Measurements from ENCODE around the gene GALK1. TPM values are rescaled to one million over a fixed set of nuclear protein-coding genes. Genes with fewer than 3 reads are reported as not detected.

GALK1 gene
- total and polyA plus RNA-seq, 2 of the 13 experiments (the other 11 are each of a cell fraction or from before 2014, with no cell fraction given) = 59.9 to 93.6 TPM

GRCh38 chr17:75785016-75785890 lies 20.3 kb upstream of the GALK1 start (continued):
- TF ChIP-seq MYNN (CRISPR knock-in tag; IDR thresholded peaks at IDR 0.05; ENCODE audit: low read depth) (no peak), ZNF326 (CRISPR knock-in tag; IDR thresholded peaks at IDR 0.05; ENCODE audit: borderline replicate concordance) (no peak), DR1 (CRISPR knock-in tag; IDR thresholded peaks at IDR 0.05) (peak; percentile 61), GABPB1 (CRISPR knock-in tag; IDR thresholded peaks at IDR 0.05) (peak; percentile 68; the same call in 1 of the 2 replicates), KLF6 (CRISPR knock-in tag; IDR thresholded peaks at IDR 0.05) (peak; percentile 69), HNRNPLL (IDR thresholded peaks at IDR 0.05; ENCODE audit: low read depth, low read length, poor library complexity, severe bottlenecking) (peak; percentile 51), ZNF615 (CRISPR knock-in tag; IDR thresholded peaks at IDR 0.05; ENCODE audit: borderline replicate concordance) (peak; percentile 77; the same call in 1 of the 2 replicates), PBX2 (CRISPR knock-in tag; IDR thresholded peaks at IDR 0.05) (no peak), KLF16 (CRISPR knock-in tag; IDR thresholded peaks at IDR 0.05) (peak in 1 of 2 experiments; percentile 54; a peak in 1 of 4 replicates), IKZF5 (CRISPR knock-in tag; IDR thresholded peaks at IDR 0.05) (0 out of 2 replicates have a peak, but pooled peaks have one; percentile 41), ZNF549 (CRISPR knock-in tag; IDR thresholded peaks at IDR 0.05) (no peak), ZNF556 (CRISPR knock-in tag; IDR thresholded peaks at IDR 0.05; ENCODE audit: borderline replicate concordance) (peak; percentile 73; the same call in 1 of the 2 replicates), ZFY (CRISPR knock-in tag; IDR thresholded peaks at IDR 0.05) (peak; percentile 93), ZNF10 (CRISPR knock-in tag; IDR thresholded peaks at IDR 0.05; ENCODE audit: borderline replicate concordance, low read depth) (peak; percentile 49; the same call in 1 of the 2 replicates), SP2 (CRISPR knock-in tag; IDR thresholded peaks at IDR 0.05) (no peak), KDM5A (IDR thresholded peaks at IDR 0.05; ENCODE audit: borderline replicate concordance, low read length) (no peak; the same call in 1 of the 2 replicates), THAP8 (CRISPR knock-in tag; IDR thresholded peaks at IDR 0.05; ENCODE audit: borderline replicate concordance) (0 out of 2 replicates have a peak, but pooled peaks have one; percentile 54), GATA4 (IDR thresholded peaks at IDR 0.05; ENCODE audit: borderline replicate concordance, low read depth) (no peak; the same call in 1 of the 2 replicates), TAF1 (CRISPR knock-in tag; IDR thresholded peaks at IDR 0.05) (peak; percentile 82), ZNF276 (CRISPR knock-in tag; IDR thresholded peaks at IDR 0.05; ENCODE audit: low read depth) (peak; percentile 94)
- TF ChIP-seq, protein P1, sequence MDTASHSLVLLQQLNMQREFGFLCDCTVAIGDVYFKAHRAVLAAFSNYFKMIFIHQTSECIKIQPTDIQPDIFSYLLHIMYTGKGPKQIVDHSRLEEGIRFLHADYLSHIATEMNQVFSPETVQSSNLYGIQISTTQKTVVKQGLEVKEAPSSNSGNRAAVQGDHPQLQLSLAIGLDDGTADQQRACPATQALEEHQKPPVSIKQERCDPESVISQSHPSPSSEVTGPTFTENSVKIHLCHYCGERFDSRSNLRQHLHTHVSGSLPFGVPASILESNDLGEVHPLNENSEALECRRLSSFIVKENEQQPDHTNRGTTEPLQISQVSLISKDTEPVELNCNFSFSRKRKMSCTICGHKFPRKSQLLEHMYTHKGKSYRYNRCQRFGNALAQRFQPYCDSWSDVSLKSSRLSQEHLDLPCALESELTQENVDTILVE (CRISPR knock-in tag; IDR thresholded peaks at IDR 0.05) = peak; percentile 61; the same call in 1 of the 2 replicates
- TF ChIP-seq, protein P2, sequence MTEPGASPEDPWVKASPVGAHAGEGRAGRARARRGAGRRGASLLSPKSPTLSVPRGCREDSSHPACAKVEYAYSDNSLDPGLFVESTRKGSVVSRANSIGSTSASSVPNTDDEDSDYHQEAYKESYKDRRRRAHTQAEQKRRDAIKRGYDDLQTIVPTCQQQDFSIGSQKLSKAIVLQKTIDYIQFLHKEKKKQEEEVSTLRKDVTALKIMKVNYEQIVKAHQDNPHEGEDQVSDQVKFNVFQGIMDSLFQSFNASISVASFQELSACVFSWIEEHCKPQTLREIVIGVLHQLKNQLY (CRISPR knock-in tag; IDR thresholded peaks at IDR 0.05) = peak; percentile 57; the same call in 1 of the 2 replicates

All from HepG2 (cell line).